GM20431 (cell line): ENCODE data around the gene TRAPPC8.
"Not testable (repeated sequence)": the region's sequence is repeated elsewhere in the genome, so short reads cannot be mapped to it uniquely, and the experiment has no call there.

Experiments used
- in situ Hi-C: fragments of 300-500 bp; cut with MseI, MboI; formaldehyde crosslinking; loops from one replicate; pipeline ENCODE4 v1.15.0; 2020; ENCODE audit warnings: low sequenced_read_pairs; ENCODE audit not compliant: unreplicated experiment

TRAPPC8 gene

GRCh38 chr18:31942999-31943877, at the start of gene TRAPPC8:
Gene TRAPPC8 (minus strand): TSS chr18:31943128. CDS start chr18:31942764, 364 bp downstream.
- in situ Hi-C loops: no loop called here

- in situ Hi-C loops: no loop called here
Measured at GRCh38 chr18:31990823-31991222, 47.9 kb upstream of the TRAPPC8 start.

- in situ Hi-C loops: no loop called here
Measured at GRCh38 chr18:31983976-31984375, 41.0 kb upstream of the TRAPPC8 start.

- in situ Hi-C loops: no loop called here
Measured at GRCh38 chr18:31983020-31983419, 40.1 kb upstream of the TRAPPC8 start.

GRCh38 chr18:31980863-31981262, 37.9 kb upstream of the TRAPPC8 start:
- in situ Hi-C loops: no loop called here

GRCh38 chr18:31979714-31980113, 36.8 kb upstream of the TRAPPC8 start:
- in situ Hi-C loops: no loop called here

- in situ Hi-C loops: no loop called here
Measured at GRCh38 chr18:31978616-31979015, 35.7 kb upstream of the TRAPPC8 start.

- in situ Hi-C loops: no loop called here
Measured at GRCh38 chr18:31977270-31977872, 34.4 kb upstream of the TRAPPC8 start.

- in situ Hi-C loops: no loop called here
Measured at GRCh38 chr18:31976242-31976641, 33.3 kb upstream of the TRAPPC8 start.

GRCh38 chr18:31973929-31974546, 31.1 kb upstream of the TRAPPC8 start:
- in situ Hi-C loops: no loop called here

GRCh38 chr18:31970617-31971016, 27.7 kb upstream of the TRAPPC8 start:
- in situ Hi-C loops: no loop called here

GRCh38 chr18:31965316-31965970, 22.5 kb upstream of the TRAPPC8 start:
- in situ Hi-C loops: no loop called here

- in situ Hi-C loops: no loop called here
Measured at GRCh38 chr18:31957728-31958127, 14.8 kb upstream of the TRAPPC8 start.

GRCh38 chr18:31954349-31954748, 11.4 kb upstream of the TRAPPC8 start:
- in situ Hi-C loops: no loop called here

- in situ Hi-C loops: not testable (repeated sequence)
Measured at GRCh38 chr18:31953699-31954098, 10.8 kb upstream of the TRAPPC8 start.

GRCh38 chr18:31952223-31952622, 9.3 kb upstream of the TRAPPC8 start:
- in situ Hi-C loops: no loop called here

- in situ Hi-C loops: no loop called here
Measured at GRCh38 chr18:31950583-31950982, 7.7 kb upstream of the TRAPPC8 start.

GRCh38 chr18:31948349-31948748, 5.4 kb upstream of the TRAPPC8 start:
- in situ Hi-C loops: not testable (repeated sequence)

- in situ Hi-C loops: no loop called here
Measured at GRCh38 chr18:31946305-31947046, 3.5 kb upstream of the TRAPPC8 start.
